Brain microvascular endothelial cell (primary cell): ENCODE data around the gene PGLYRP3.

Source experiments
- DNase-seq: peaks from one replicate; pipeline ENCODE4 v3.0.0-alpha.2; 2020
- H3K27ac ChIP-seq: fragments of 250-450 bp; sonication (Bioruptor Pico); 2 replicates; pipeline ENCODE4 v1.5.1; 2020; ENCODE audit warnings: mild to moderate bottlenecking, moderate library complexity
- H3K27me3 ChIP-seq: fragments of 250-450 bp; sonication (Bioruptor Pico); replicated peaks from 2 replicates; pipeline ENCODE4 v1.5.1; 2020; ENCODE audit warnings: mild to moderate bottlenecking
- H3K36me3 ChIP-seq: fragments of 250-450 bp; sonication (Bioruptor Pico); replicated peaks from 2 replicates; pipeline ENCODE4 v1.5.1; 2020; ENCODE audit warnings: mild to moderate bottlenecking
- H3K4me3 ChIP-seq: 2 replicates; pipeline ENCODE4 v1.5.1; 2011; ENCODE audit warnings: low read depth, mild to moderate bottlenecking, control low read depth, low read length, moderate library complexity
- in situ Hi-C: cut with HindIII; loops from 2 replicates; pipeline ENCODE4 v1.10.0; 2017; ENCODE audit warnings: low sequenced_read_pairs, low pct_ligation_motif_present
- TF ChIP-seq, protein P1 (sequence below): IDR thresholded peaks from 2 replicates; pipeline ENCODE4 v1.5.1; 2011; ENCODE audit warnings: low read depth, mild to moderate bottlenecking, moderate library complexity, low read length, control low read depth, inconsistent platforms; ENCODE audit errors: missing control alignments

The PGLYRP3 gene

GRCh38 chr1:153359241-153359640, 46.5 kb upstream of the PGLYRP3 start:
- DNase-seq: no peak
- Histone ChIP-seq H3K27me3 (peaks cover 3% of the 10 kb centered on the region), H3K27ac (no peak overlapping the region), H3K4me3 (no peak overlapping the region), H3K36me3 (no peaks in the 10 kb centered on the region)
- in situ Hi-C loops: loop anchor here (25.0 kb wide), 1 partner anchor 128 kb away; no protein-coding TSS in a partner anchor
- TF ChIP-seq, protein P1, sequence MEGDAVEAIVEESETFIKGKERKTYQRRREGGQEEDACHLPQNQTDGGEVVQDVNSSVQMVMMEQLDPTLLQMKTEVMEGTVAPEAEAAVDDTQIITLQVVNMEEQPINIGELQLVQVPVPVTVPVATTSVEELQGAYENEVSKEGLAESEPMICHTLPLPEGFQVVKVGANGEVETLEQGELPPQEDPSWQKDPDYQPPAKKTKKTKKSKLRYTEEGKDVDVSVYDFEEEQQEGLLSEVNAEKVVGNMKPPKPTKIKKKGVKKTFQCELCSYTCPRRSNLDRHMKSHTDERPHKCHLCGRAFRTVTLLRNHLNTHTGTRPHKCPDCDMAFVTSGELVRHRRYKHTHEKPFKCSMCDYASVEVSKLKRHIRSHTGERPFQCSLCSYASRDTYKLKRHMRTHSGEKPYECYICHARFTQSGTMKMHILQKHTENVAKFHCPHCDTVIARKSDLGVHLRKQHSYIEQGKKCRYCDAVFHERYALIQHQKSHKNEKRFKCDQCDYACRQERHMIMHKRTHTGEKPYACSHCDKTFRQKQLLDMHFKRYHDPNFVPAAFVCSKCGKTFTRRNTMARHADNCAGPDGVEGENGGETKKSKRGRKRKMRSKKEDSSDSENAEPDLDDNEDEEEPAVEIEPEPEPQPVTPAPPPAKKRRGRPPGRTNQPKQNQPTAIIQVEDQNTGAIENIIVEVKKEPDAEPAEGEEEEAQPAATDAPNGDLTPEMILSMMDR: no peak

DNA sequence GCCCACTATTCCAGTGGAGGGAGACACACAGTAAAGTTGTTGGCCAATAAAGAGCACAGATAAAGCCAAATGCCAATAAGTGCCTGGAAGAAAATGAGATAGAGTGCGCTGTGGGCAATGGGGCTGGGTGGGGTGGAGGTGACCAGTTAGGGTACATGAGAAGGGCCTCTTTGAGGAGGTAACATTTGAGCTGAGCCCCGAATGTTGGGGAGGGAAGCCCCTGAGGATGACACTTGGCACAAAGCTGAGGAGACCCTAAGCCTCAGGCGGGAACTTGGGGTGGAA, 45.9 kb upstream of the PGLYRP3 start:
- H3K4me3 ChIP-seq: no peak overlapping the region

DNA sequence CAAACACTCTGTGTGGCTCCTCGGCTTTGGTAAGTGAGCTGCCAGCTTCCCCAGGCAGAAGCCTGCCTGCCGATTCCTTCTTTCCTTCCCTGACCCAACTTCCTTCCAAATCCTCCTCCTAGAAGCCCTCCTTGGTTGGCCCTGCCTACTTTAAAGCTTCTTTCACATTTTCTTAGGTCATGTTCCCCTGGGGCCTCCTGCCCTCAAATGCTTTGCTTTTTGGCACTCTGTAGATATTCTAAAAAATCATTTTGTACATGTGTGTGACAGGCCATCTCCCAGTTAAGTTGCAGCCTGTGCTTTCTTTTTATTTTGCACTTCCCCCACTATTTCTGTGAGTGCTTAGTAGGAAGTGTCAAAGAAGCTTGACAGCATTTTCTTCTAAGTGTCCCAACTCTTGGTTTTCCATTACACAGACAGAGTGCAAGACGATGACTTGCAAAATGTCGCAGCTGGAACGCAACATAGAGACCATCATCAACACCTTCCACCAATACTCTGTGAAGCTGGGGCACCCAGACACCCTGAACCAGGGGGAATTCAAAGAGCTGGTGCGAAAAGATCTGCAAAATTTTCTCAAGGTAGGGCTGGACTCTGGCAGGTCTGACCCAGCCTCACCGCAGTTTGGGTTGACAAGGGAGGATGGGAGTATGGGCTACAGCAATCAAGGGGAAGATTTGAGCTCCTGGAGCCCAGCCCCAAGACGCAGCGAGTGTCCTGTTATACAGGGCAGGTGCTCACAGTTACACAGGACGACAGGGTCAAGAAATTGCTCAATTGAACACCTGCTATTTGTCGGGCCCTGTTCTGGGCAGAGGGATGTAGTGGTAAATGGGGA, 45.3 kb upstream of the PGLYRP3 start, which contains the start of gene S100A9:
TSS of gene S100A9 (plus strand) at position 2 of the 838 bp plus-strand sequence. CDS start at position 432, 430 bp downstream.
- Histone ChIP-seq H3K27me3 (peaks cover 3% of the 10 kb centered on the region), H3K27ac (no peak within 1 kb of the TSS), H3K4me3 (no peak within 1 kb of the TSS), H3K36me3 (no peaks in the 10 kb centered on the region)
- no peak for DNase-seq
- TF ChIP-seq, protein P1: no peak
- in situ Hi-C loops: loop anchor here (25.0 kb wide), 1 partner anchor 129 kb away; no protein-coding TSS in a partner anchor

More for the DNA sequence above, 45.9 kb upstream of the PGLYRP3 start:
- in situ Hi-C loops: loop anchor here (25.0 kb wide), 1 partner anchor 129 kb away; no protein-coding TSS in a partner anchor
- no peak overlapping the region for H3K27ac ChIP-seq
- H3K36me3 ChIP-seq: no peaks in the 10 kb centered on the region
- TF ChIP-seq, protein P1: no peak
- peaks cover 3% of the 10 kb centered on the region for H3K27me3 ChIP-seq
- no peak for DNase-seq

DNA sequence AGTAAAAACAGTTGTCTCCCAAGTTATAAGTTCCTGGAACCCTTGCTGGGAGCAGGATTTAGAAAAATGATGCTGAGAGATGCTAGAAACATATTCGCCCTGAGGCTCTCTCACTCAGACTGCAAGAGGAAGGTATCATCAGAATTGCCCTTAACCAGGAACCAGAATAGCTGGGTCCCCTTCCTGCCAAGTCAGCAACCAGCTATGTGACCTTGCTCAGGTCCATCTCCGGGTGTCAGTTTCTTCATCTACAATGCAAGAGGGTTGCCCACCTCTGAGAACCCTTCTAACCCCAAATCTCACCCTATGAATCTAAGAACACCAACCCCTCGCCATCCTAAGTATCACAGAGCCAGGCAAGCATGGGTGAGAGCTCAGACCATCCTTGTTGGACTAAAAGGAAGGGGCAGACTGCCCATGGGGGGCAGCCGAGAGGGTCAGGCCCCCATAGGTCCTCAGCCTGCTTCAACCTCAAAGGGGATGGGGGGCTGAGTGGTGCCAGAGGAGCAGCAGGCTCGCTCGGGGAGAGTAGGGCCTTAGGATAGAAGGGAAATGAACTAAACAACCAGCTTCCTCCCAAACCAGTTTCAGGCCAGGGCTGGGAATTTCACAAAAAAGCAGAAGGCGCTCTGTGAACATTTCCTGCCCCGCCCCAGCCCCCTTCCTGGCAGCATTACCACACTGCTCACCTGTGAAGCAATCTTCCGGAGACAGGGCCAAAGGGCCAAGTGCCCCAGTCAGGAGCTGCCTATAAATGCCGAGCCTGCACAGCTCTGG, 44.5 kb upstream of the PGLYRP3 start:
- no peak for DNase-seq
- TF ChIP-seq, protein P1: no peak
- Histone ChIP-seq H3K4me3 (no peak overlapping the region), H3K27me3 (peaks cover 3% of the 10 kb centered on the region), H3K27ac (no peak overlapping the region), H3K36me3 (no peaks in the 10 kb centered on the region)
- in situ Hi-C loops: loop anchor here (25.0 kb wide), 1 partner anchor 130 kb away; no protein-coding TSS in a partner anchor

GRCh38 chr1:153356392-153357075, 43.8 kb upstream of the PGLYRP3 start:
- Histone ChIP-seq H3K27ac (no peak overlapping the region), H3K4me3 (no peak overlapping the region), H3K27me3 (peaks cover 3% of the 10 kb centered on the region), H3K36me3 (no peaks in the 10 kb centered on the region)
- TF ChIP-seq, protein P1: no peak
- no peak for DNase-seq
- in situ Hi-C loops: loop anchor here (25.0 kb wide), 1 partner anchor 131 kb away; no protein-coding TSS in a partner anchor
